GM18907 (cell line): ENCODE measurements around the gene TMEM147.
"Not testable (repeated sequence)": the region's sequence is repeated elsewhere in the genome, so short reads cannot be mapped to it uniquely, and the experiment has no call there.

ENCODE experiments used
- ATAC-seq: cut with Tn5 transposase; IDR thresholded peaks from one replicate; pipeline ENCODE4 v1.9.1; 2021; ENCODE audit warnings: mild to moderate bottlenecking, moderate library complexity; ENCODE audit not compliant: unreplicated experiment

The TMEM147 gene

DNA sequence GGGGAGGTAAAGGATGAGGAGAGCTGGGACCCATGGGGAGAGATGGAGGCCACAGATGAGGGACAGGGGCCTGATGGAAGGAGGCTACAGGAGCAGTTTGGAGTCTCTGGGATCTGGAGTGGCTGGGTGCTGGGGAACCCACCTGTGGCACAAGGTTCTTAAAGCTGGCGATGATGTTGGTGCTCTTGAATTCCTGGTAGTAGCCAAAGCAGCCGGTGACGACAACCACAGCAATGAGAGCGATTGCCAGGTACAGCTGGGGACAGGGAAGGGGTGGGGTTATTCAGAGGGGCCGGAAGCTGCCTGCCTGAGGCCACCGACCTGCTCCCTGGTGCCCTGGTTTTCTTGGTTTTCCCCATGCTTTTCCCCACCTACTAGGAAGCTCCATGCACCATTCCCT lies 15.3 kb downstream of the TMEM147 start:
- no peak for ATAC-seq

GRCh38 chr19:35561436-35561835 lies 16.0 kb downstream of the TMEM147 start:
- no peak for ATAC-seq

GRCh38 chr19:35562336-35562735 lies 16.9 kb downstream of the TMEM147 start:
- no peak for ATAC-seq

- no peak for ATAC-seq
Measured at GRCh38 chr19:35562776-35563175, 17.4 kb downstream of the TMEM147 start.

DNA sequence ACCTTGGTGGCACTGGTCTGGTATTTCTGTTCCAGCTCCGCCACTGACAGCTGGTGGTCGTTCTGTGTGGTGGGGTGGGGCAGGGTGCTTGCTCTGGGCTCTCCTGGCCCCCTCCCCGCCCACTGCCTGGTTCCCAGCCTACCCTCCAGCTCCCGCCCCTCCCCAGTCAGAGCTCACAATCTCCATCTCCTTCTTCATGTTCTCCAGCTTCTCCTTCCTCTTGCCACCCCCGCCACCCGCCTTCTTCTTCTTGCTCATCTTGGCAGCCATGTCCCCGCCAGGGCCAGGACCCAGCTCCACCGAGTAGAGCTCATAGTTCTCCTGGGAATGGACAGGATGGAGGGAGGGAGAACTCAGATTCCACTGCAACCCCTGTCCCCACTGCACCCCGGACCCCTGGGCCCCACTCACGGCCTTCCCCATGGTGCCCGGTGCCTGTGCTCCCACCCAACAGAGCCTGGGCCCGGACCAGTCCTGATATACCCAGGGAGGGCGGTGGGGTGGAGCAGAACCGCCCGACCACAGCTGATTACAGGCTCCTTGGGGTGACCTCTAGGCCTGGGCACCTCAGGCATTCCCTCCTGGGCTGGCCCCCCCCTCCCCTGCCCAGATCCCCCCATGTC lies 17.9 kb downstream of the TMEM147 start, which contains the start of gene ATP4A:
Gene ATP4A, minus strand, starts transcription at position 452 of the 623 bp plus-strand sequence. Its CDS starts 29 bp downstream, at position 423.
- ATAC-seq, result no peak

DNA sequence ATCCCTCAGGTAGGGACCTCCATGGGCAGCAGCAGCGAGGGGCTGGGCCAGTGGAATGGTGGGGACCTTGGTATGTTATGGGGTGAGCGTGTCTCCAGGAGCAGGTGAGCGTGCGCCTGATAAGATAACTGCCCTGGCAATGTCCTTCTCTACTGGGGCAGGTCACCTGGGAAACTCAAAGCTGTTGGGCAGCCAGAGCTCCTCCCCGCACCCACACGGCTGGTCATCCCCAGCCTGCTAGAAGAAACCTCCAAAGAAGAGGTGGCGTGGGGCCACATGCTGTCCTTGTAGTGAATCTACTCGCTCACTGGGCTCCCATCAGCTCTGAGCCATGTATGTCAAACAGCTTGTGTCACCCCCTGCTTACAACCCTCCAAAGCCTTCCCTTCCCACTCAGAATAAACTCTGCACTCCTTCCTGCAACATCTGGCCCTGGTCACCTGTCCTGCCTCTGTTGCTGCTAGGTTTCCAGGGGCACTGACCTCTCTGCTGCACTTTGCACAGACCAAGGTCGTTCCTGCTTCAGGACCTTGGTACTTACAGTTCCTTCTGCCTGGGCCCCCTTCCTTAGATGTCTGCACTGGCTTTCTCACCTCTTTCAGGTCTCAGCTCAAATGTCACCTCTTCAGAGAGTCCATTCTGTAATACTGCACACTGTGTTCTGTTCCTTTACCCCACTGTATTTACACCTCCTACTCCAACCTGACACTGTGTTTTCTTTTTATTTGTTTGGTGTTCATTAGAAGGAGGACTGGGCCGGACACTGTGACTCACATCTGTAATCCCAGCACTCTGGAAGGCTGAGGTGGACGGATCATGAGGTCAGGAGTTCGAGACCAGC lies 19.8 kb downstream of the TMEM147 start:
- no peak for ATAC-seq

DNA sequence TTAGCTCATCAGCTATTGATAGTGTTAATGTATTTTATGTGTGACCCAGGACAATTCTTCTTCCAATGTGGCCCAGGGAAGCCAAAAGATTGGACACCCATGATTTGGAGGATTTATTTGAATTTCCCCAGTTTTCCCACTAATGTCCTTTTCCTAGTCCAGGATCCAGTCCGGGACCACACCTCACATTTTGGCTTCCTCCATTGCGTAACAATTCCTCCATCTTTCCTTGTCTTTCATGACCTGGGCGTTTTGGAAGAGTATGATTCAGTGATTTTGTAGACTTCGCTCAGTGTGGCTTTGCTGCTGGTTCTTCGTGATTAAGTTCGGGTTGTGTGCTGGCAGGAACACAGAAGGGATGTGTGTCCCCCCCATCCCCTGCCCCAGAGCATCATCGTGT lies 21.3 kb downstream of the TMEM147 start:
- no peak for ATAC-seq

DNA sequence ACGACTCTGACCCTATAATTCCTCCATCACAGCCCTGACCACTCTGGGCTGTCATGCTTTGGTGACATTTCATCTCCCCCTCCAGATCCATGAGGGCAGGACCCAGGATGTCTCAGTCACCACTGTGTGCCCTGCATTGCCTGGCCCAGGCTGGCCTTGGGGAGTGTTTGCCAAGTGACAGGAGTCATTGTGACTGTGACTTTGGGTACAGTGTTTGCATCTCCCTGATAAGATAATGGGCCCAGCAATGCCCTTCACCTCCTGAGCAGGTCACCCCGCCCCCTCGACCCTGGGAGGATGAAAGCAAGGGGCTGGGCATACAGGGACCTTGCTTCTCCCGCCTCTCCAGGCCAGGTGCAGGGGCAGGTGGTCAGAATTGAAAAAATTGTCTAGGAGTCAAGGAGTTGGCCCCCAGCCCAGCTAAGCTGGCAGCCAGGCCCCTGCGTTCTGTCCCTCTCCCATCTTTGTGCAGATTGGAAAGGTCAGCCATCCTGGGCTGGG lies 23.9 kb downstream of the TMEM147 start:
- no peak for ATAC-seq

GRCh38 chr19:35571406-35571965 lies 26.1 kb downstream of the TMEM147 start:
- ATAC-seq, result no peak

DNA sequence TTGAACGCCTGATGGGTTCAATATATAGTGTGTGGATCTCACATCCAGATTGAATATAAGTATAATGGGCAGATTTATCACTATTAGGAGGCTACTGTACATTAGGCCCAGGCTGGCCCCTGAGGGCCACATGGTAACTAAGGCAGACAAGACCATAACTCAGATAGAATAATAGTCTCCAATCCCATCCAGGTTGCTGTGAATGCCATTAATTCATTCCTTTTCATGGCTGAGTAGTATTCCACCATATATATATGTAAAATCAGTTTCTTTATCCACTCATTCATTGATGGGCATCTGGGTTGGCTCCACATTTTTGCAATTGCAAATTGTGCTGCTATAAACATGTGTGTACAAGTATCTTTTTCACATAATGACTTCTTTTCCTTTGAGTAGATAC lies 32.5 kb downstream of the TMEM147 start:
- no peak for ATAC-seq

DNA sequence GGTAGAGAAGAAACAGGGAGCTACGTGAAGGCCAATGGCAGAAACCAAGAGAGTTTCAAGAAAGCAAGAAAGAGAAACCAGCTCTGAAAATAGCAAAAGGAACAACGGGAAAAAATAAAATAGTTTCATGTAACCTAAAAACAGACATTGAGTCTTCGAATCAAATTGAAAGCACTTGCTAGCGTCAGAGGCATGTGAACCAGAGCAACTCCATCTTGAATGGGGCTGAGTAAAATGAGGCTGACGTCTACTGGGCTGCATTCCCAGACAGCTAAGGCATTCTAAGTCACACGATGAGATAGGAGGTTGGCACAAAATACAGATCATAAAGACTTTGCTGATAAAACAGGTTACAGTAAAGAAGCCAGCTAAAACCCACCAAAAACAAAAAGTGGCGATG lies 33.3 kb downstream of the TMEM147 start:
- no peak for ATAC-seq

GRCh38 chr19:35582760-35583159 lies 37.3 kb downstream of the TMEM147 start:
- ATAC-seq, result no peak

DNA sequence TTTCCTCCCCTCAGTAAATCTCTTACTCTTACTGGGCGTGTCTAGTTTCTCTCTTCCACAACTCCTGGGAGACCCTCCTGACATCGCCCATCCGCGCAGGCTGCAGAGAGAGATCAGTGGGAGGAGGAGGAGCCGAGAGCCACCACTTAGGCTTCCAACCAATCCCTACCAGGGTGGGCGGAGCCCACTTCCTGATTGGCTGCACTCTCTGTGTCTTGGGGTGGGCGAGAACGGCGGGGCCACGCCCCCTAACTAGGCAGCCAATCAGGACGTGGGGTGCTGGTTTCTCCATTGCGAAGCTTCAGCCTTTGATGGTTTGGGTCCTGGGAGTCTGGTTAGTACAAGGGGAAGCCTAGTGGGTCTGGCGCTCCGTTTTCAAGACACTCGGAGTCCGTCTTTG lies 40.4 kb downstream of the TMEM147 start, which contains the start of gene PMIS2:
Gene PMIS2, plus strand, starts transcription at position 326 of the 400 bp plus-strand sequence. CDS start 87 bp downstream, outside the sequence.
- ATAC-seq, result no peak

- ATAC-seq, result no peak
Measured at GRCh38 chr19:35587321-35587720, 41.9 kb downstream of the TMEM147 start.

- ATAC-seq, result no peak
Measured at GRCh38 chr19:35590875-35591274, 45.4 kb downstream of the TMEM147 start.

GRCh38 chr19:35592226-35592625 lies 46.8 kb downstream of the TMEM147 start:
- no peak for ATAC-seq

DNA sequence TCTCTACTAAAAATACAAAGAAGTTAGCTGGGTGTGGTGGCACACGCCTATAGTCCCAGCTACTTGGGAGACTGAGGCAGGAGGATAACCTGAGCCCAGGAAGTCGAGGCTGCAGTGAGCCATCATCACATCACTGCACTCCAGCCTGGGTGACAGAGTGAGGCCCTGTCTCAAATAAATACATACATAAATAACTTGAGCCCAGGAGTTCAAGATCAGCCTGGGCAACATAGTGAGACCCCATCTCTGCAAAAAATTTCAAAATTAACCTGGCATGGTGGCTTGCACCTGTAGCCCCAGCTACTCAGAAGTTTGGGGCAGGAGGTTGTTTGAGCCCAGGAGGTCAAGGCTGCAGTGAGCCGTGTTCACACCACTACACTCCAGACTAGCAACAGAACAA lies 49.6 kb downstream of the TMEM147 start:
- ATAC-seq, result not testable (repeated sequence)

DNA sequence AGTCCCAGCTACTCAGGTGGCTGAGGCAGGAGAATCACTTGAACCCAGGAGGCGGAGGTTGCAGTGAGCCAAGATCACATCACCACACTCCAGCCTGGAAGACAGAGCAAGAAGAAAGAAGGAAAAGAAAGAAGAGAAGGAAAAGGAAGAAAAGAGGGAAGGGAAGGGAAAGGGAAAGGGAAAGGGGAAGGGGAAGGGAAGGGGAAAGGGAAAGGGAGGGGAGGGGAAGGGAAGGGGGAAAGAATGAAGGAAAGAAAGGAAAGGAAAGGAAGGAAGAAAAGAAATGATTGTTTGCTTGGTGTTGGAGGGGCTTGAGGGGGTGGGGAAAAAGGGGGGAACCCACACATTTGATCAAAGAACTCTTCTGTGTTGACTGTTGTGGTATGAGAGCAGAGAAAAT lies 50.5 kb downstream of the TMEM147 start:
- no peak for ATAC-seq

DNA sequence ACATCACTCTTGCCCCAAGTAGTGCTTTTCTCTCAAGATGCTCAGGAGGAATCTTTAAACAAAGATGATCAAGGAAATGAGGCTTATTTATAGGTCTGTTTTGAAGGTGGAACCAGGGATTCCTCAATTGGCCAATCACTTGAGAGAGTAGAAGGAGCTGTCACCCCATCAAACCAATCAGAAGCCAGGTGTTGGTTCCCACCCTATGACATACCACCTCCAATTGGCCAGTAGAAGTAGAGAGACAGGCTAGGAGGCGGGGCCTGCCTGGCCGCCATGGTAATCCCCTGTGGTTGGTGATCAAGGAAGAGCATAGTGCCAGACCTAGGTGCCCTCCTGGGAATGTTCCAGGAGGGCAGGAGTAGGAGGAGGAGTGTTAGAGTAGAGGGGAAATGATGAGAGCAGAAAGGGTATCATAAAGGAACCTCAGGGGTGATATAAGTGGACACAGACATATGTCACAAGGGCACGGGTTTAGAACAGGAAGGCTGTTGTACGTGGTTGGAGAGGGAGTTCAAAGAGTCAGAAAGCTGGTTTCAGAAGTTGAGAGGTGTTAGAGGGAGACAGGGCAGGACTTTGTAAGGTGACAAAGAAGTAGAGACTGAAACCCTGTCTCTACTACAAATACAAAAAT lies 51.1 kb downstream of the TMEM147 start:
- peak; percentile 55 for ATAC-seq
